ENCODE data around the gene SNRNP35.

GRCh38 chr12:123468786-123469185, 10.8 kb downstream of the SNRNP35 start:
- TF ChIP-seq CTCF (IDR thresholded peaks at IDR 0.05; ENCODE audit: low read depth, low read length) (peak; percentile 46), POLR2A (IDR thresholded peaks at IDR 0.05; ENCODE audit: extremely low read depth, insufficient read length) (no peak), MYC (IDR thresholded peaks at IDR 0.05; ENCODE audit: low read depth, low read length) (no peak), MAX (IDR thresholded peaks at IDR 0.05; ENCODE audit: low read depth, low read length) (no peak)
